ENCODE measurements around the gene SHH.

DNA sequence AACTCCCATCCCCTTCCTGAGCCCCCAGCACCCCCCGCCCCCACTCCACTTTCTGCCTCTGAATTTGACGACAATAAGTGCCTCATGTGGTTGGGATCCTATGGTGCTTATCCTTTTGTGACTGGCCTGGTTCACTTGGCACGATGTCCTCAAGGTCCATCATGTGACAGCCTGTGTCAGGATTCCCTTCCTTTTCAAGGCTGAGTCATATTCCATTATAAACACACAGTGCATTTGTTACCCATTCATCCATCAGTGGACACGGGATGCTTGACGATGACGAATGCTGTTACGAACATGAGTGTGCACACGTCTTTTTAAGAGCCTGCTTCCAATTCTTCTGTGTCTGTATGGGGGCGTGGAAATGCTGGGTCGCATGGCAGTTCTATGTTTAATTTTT lies 26.7 kb downstream of the SHH start:
- TF ChIP-seq EZH2 (IDR thresholded peaks at IDR 0.05) = no peak
- no peak for TF ChIP-seq POLR2AphosphoS5 (IDR thresholded peaks at IDR 0.05; ENCODE audit: borderline replicate concordance, low read depth, low read length)
